Muscle of leg (tissue), 11 donors: Measurements from ENCODE around the gene DOK3. TPM values are rescaled to one million over a fixed set of nuclear protein-coding genes. Genes with fewer than 3 reads are reported as not detected.

Experiments used
- DNase-seq: peaks from one replicate; pipeline ENCODE4 v3.0.0; 2013
- H3K27ac ChIP-seq: one replicate; pipeline ENCODE4 v1.5.1; 2013; ENCODE audit warnings: mild to moderate bottlenecking, low read length, control low read depth
- H3K27me3 ChIP-seq: one replicate; pipeline ENCODE4 v1.6.1; 2013; ENCODE audit warnings: low read length; ENCODE audit not compliant: control insufficient read depth, insufficient read depth
- H3K36me3 ChIP-seq: one replicate; pipeline ENCODE4 v1.6.1; 2013; ENCODE audit warnings: low read length; ENCODE audit not compliant: control insufficient read depth, insufficient read depth
- H3K4me1 ChIP-seq: one replicate; pipeline ENCODE4 v1.6.1; 2013; ENCODE audit warnings: low read length; ENCODE audit not compliant: control insufficient read depth, insufficient read depth
- H3K4me3 ChIP-seq: one replicate; pipeline ENCODE4 v1.5.1; 2013; ENCODE audit warnings: low read length, control low read depth
- H3K9me3 ChIP-seq: replicated peaks from 2 replicates; pipeline ENCODE4 v1.6.1; 2013; ENCODE audit warnings: low read depth, low read length; ENCODE audit not compliant: control insufficient read depth
- WGBS: methylation state at CpG from one replicate; pipeline ENCODE4 v1.1.5; 2013; ENCODE audit warnings: missing lambda C conversion rate; ENCODE audit not compliant: insufficient coverage; 5-methylcytosine and 5-hydroxymethylcytosine counted together
- polyA plus RNA-seq, 8 donors: library from polyadenylated mRNA; unstranded; fragments of 120-200 nt; gene quantifications; one replicate each; pipeline versions ENCODE4 v1.2.1 to v1.2.3, GENCODE V29; 2013; ENCODE audit warnings: inconsistent platforms in 1 of 8, low replicate concordance in 1 of 8; ENCODE audit not compliant: insufficient read length in 8 of 8, insufficient read depth in 1 of 8
- total RNA-seq: library from RNA; stranded (reverse); fragments of 120-200 nt; gene quantifications from one replicate; pipeline ENCODE4 v1.2.4, GENCODE V29; 2013

The DOK3 gene
- total and polyA plus RNA-seq, 9 donors, result 2.7 to 9.9 (median 6.3) TPM

- H3K27me3 ChIP-seq, result no peaks in the 10 kb centered on the region
- H3K27ac ChIP-seq, result no peak overlapping the region
- no peak overlapping the region for H3K4me3 ChIP-seq
- no peak for DNase-seq
- peaks cover 14% of the 10 kb centered on the region for H3K36me3 ChIP-seq
- WGBS, result no CpG with 5 or more reads among the region's 1 CpG
- peaks cover 48% of the 10 kb centered on the region for H3K4me1 ChIP-seq
- no peaks in the 10 kb centered on the region for H3K9me3 ChIP-seq
Measured at GRCh38 chr5:177550122-177550521, 40.5 kb upstream of the DOK3 start.

DNA sequence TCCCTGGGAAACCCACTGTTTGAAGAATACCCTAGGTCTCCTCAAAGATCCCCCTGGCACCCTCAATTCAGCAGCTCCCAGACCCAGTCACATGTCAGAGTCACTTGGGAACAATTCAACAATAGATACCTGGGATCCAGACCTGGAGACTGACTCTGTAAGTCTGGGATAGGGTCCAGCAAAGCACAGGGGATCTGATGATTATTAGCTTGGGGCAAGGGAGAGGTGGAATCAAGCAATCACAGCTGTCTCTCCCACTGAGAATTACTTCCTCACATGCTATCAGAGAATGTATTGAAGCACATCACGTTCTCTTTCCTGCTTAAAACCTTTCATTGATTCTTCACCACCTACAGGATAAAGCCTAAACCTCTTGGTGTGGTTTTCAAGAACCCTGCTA, 38.9 kb upstream of the DOK3 start:
- Histone ChIP-seq H3K4me3 (no peak overlapping the region), H3K4me1 (peaks cover 48% of the 10 kb centered on the region), H3K36me3 (peaks cover 14% of the 10 kb centered on the region), H3K9me3 (no peaks in the 10 kb centered on the region), H3K27me3 (no peaks in the 10 kb centered on the region), H3K27ac (no peak overlapping the region)
- 33% methylated on average over 1 of the region's 1 CpG for WGBS
- DNase-seq, result no peak

DNA sequence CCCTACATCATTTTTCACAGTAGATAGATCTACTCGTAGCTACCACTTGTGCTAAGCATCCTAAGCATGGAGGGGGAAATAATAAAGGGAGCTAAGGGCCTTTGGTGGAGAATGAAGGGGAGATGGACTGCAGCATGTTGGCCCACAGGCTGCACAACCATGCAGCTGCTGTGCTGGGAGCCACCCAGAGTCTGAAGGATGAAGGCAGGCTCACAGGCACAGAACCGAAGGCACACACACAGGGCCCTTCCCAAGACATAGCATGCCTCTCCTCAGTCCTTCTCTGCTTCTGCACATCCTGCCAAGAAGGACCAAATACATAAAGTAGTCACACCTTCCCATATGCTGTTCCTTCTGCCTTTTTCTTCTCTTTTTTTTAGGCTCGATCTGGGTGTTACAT, 38.1 kb upstream of the DOK3 start:
- Histone ChIP-seq H3K36me3 (peaks cover 14% of the 10 kb centered on the region), H3K27me3 (no peaks in the 10 kb centered on the region), H3K9me3 (no peaks in the 10 kb centered on the region), H3K4me3 (no peak overlapping the region), H3K4me1 (peaks cover 40% of the 10 kb centered on the region), H3K27ac (no peak overlapping the region)
- DNase-seq, result no peak
- WGBS, result 57% methylated on average over 1 of the region's 3 CpGs

DNA sequence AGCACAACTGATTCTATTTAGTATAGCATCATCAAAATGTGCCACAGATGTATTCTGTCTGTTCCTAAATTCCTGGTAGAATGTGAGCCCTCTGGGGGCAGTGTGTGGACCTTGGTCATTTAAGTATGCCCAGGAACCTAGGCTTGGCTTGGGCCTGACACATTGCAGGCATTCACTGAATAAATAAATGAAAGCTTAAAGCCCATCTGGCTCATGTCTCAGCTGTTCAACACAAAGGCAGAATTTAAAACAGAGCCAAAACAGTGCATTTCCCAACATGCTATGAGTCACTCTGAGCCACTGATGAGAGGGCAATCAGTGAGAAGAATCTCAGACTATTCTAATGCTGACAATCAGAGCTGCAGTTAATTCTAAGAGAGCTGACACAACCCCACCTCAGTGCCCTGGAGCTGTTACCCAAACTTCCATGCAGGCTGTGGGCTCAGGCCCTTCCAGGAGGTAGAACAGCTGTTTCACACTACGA, 36.7 kb upstream of the DOK3 start:
- Histone ChIP-seq H3K9me3 (no peaks in the 10 kb centered on the region), H3K27me3 (no peaks in the 10 kb centered on the region), H3K27ac (peak overlapping the region; percentile 87), H3K36me3 (peaks cover 7% of the 10 kb centered on the region), H3K4me3 (no peak overlapping the region), H3K4me1 (peaks cover 35% of the 10 kb centered on the region)
- WGBS, result no CpG with 5 or more reads among the region's 1 CpG
- peak; percentile 75 for DNase-seq

DNA sequence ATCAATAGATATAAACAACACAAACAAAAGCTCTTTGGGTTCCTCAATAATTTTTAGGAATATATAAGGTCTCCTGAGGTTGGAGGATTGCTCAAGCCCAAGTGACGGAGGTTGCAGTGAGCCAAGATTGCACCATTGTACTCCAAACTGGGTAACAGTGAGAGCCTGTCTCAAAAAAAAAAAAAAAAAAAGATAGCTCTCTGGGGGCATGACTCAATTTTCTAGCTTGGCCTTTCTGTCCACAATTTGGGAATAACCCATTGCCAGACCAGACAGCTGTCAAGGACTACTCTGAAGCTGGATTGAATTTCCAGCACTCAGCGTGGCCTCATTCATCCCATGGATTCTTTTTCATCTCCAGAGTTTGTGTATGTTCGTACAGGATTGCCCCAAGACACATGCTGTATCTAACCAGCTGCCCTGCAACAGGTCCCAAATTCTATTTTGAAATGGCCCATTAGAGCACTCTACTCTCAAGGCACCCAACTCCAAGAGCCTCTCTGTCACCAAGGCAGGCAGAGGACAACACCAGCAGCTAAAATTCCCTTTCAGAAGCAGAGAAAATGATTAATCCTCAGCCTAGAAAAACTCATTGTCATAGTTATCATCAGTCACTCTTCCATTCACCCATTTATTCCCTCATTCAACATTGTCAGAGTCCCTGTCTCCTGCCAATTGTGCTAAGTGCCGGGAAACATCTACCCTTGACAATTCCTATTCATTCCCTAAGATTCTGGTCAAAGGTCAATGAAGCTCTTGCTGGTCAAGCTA, 36.0 kb upstream of the DOK3 start:
- Histone ChIP-seq H3K4me3 (no peak overlapping the region), H3K4me1 (peaks cover 35% of the 10 kb centered on the region), H3K27ac (peak overlapping the region; percentile 87), H3K36me3 (peaks cover 6% of the 10 kb centered on the region), H3K27me3 (no peaks in the 10 kb centered on the region), H3K9me3 (no peaks in the 10 kb centered on the region)
- DNase-seq, result peak; percentile 90
- WGBS, result 27% methylated on average over 2 of the region's 4 CpGs

DNA sequence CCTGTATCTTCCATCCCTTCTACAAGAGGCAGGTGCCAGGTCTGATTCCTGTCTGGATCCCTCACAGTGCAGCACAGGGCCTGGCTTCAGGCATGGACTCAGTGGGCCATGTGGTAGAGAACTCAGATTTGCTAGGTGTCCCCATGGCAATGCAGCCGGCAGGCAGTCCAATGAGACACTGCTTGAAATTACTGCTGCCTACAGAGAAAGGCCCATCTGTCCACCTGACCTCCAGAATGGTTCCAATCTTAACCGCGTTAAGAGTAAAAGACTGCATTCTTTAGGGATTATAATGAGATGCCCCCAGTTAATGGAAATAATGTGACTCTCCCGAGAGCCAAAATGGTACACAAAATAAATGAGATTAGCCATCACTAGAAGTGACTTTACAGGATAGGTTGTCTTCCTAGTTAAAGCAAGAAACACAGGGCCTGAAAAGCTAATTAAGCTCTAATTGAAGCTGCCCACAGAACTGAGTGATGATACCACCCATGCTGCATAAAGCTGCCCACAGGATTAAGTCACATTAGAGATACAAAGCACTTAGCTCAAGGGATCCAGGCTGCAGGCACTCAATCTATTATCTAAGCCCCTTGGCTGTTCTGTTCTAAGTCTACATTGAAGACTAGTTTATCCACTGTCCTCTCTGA, 33.3 kb upstream of the DOK3 start:
- peaks cover 40% of the 10 kb centered on the region for H3K4me1 ChIP-seq

GRCh38 chr5:177540438-177540837, 30.8 kb upstream of the DOK3 start:
- WGBS, result 78% methylated on average over 2 of the region's 3 CpGs
- Histone ChIP-seq H3K27me3 (no peaks in the 10 kb centered on the region), H3K27ac (no peak overlapping the region), H3K9me3 (no peaks in the 10 kb centered on the region), H3K36me3 (peaks cover 40% of the 10 kb centered on the region), H3K4me3 (no peak overlapping the region), H3K4me1 (peaks cover 35% of the 10 kb centered on the region)
- no peak for DNase-seq

More for the DNA sequence above, 33.3 kb upstream of the DOK3 start:
- Histone ChIP-seq H3K27ac (no peak overlapping the region), H3K36me3 (peaks cover 19% of the 10 kb centered on the region), H3K27me3 (no peaks in the 10 kb centered on the region), H3K9me3 (no peaks in the 10 kb centered on the region), H3K4me3 (no peak overlapping the region)
- DNase-seq, result no peak
- WGBS, result no CpG with 5 or more reads among the region's 4 CpGs

DNA sequence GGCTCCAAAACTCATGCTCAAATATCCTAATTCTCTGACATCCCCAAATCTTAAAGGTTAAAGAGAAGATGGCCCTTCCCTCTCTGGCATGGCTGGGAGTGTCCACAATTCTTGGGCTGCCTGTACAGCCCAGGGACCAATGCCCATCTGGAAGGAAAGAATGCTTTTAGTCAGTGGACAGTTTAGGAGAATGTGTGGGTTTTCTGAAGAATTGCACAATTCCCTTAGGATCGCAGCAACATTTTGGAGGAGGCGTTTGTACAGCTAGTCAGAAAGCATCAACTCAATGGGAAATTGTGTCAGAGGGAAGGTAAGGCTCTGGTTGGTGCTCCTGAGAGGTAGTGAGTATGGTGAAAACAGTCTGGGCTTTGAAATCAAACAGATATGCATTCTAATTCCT, 29.8 kb upstream of the DOK3 start:
- Histone ChIP-seq H3K9me3 (no peaks in the 10 kb centered on the region), H3K27me3 (no peaks in the 10 kb centered on the region), H3K27ac (no peak overlapping the region), H3K4me1 (peaks cover 30% of the 10 kb centered on the region), H3K36me3 (peaks cover 46% of the 10 kb centered on the region), H3K4me3 (no peak overlapping the region)
- 73% methylated on average over 2 of the region's 2 CpGs for WGBS
- no peak for DNase-seq

- no peak for DNase-seq
- Histone ChIP-seq H3K9me3 (no peaks in the 10 kb centered on the region), H3K4me1 (peaks cover 30% of the 10 kb centered on the region), H3K27ac (no peak overlapping the region), H3K27me3 (no peaks in the 10 kb centered on the region), H3K36me3 (peaks cover 49% of the 10 kb centered on the region), H3K4me3 (no peak overlapping the region)
- WGBS, result 95% methylated on average over 6 of the region's 10 CpGs
Measured at GRCh38 chr5:177538876-177539275, 29.2 kb upstream of the DOK3 start.
